GM21619 (cell line): ENCODE measurements around the gene MYZAP.

Source experiments
- ATAC-seq: cut with Tn5 transposase; IDR thresholded peaks from one replicate; pipeline ENCODE4 v1.9.1; 2021; ENCODE audit not compliant: unreplicated experiment

MYZAP gene

DNA sequence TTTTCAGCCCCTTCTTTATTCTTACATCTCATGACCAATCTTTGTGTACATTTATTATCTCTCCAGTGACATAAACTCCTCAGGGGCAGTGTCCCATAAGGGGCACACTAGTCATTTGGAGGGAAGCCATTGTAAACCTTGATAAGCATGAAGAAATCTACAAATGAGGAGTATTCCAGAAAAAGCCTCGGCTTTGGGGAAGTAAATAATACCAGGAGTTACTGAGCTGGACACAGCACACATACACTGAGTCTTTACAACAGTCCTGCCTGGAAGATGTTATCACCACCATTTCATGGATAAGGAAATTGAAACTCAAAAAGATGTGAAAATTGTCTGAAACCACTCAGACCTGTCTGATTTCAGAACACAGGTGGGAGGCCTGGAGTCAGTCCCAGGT is 99.4 kb downstream of the MYZAP start:
- no peak for ATAC-seq

DNA sequence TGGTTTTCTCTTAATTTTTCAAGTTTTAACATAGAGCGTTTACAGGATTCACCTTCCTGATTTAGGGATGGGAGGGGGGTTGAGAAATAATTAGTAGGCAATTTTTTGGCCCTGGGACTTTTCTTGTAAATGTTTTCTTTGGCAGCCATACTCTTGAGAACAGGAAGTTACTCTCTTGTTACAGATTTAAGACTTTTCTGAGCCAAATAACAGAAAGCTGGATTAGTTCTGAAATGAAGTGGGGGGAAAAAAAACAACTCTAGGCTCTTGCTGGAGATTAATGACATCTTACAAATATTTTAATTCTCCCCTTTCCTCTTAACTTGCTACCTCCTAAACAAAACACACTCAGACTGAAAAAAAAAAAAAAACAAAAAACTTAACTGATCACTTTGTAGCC is 101.0 kb downstream of the MYZAP start:
- ATAC-seq, result no peak

- ATAC-seq, result no peak
Measured at GRCh38 chr15:57694279-57694678, 102.6 kb downstream of the MYZAP start.

GRCh38 chr15:57696146-57696545 is 104.4 kb downstream of the MYZAP start:
- ATAC-seq, result no peak

DNA sequence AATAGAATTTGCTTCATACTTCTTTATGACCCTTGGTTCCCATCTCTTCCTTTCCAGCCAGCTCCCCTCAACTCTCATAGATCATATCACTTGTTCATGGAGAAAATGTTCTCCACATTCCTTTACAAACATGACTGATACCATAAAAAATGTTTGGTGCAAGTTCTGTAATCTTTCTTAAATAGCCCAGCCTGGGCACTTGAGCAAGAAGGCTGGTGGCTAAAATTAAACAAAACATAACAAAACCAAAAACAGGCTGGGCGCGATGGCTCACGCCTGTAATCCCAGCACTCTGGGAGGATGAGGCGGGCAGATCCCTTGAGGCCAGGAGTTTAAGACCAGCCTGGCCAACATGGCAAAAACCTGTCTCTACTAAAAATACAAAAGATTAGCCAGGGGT is 105.9 kb downstream of the MYZAP start:
- ATAC-seq, result no peak

DNA sequence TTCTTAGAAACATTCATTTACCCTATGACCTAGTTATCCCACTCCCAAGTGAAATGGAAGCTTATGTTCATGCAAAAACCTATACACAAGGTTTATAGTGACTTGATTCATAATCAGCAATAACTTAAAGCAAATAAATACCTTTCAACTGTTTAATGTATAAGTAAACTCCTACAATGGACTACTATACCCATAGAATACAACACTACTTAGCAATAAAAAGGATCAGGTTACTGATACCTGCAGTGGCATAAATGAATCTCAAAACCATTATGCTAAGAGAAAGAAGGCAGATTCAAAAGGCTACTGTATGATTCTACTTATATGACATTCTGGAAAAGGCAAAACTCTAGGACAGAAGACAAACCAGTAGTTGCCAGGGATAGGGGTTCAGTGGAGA is 106.5 kb downstream of the MYZAP start:
- no peak for ATAC-seq

GRCh38 chr15:57698991-57699390 is 107.3 kb downstream of the MYZAP start:
- ATAC-seq, result no peak

GRCh38 chr15:57703387-57703786 is 111.7 kb downstream of the MYZAP start:
- no peak for ATAC-seq

DNA sequence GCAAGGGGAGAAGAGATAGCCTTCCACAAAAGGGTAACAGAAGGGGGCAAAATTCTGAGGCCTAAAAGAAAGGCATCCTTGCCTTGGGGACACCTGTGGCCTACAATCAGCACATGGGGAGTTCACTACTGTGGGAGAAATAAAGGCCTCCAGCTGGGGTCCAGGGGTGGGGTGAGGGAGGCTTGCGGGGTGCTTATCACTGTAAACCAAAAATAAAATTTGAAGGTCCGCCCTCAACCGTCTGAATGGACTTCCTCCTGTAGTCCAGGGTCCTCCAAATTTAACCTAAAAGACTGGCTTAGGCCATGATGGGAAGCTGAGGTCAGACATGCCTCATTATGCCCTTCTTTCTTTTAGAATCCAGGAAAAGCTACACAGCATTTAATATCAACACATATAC is 112.7 kb downstream of the MYZAP start:
- ATAC-seq, result no peak

DNA sequence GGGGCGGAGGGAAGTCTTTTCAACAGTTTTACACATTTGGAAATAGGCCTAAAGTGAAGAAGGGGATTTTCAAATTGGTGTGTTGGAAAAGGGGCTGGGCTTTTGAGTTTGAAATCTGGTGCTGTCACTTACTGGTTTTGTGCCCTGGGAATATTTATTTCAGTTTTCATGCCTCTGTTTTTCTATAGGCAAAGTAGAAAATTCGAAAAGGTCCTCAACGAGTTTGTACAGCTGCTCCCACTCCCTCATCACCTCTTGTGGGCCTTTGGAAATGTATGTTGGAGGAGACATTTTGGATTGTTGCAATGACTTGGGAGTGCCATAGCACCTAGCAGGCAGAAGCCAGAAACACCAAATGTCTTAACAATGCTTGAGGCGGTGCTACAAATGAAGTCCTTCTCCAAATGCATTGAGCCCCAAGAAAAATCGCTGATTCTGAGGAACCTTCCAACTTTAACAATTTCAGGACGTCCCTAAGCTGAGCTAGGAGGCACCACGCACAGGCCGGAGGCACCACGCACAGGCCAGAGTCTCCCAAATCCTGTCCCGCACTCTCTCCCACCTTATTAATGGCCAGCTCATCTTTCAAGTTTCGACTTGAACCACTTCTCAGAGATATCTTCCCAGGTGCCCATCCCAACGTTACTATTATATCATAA is 114.2 kb downstream of the MYZAP start:
- no peak for ATAC-seq

GRCh38 chr15:57706405-57707209 is 114.9 kb downstream of the MYZAP start, which contains the start of gene POLR2M:
TSS of gene POLR2M (plus strand) at chr15:57706714. CDS start at chr15:57706843, 129 bp downstream.
- ATAC-seq, result peak; percentile 97

GRCh38 chr15:57708047-57708446 is 116.3 kb downstream of the MYZAP start:
- no peak for ATAC-seq

DNA sequence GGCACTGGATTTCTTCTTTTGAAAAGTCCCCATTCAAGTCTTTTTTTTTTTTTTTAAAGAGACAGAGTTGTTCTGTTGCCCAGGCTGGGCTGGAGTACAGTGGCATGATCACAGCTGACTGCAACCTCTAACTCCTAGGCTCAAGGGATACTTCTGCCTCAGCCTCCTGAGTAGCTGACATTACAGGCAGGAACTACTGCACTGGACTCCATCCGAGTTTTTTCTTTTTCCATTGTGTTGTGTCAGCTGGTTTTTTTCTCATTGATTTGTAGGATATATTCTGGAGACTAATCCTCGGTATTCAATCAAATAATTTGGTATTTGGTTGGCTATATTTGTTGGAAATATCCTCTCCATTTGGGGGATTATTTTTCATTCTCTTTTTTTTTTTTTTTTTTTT is 126.6 kb downstream of the MYZAP start:
- ATAC-seq, result no peak

GRCh38 chr15:57720867-57721266 is 129.2 kb downstream of the MYZAP start:
- ATAC-seq, result no peak

DNA sequence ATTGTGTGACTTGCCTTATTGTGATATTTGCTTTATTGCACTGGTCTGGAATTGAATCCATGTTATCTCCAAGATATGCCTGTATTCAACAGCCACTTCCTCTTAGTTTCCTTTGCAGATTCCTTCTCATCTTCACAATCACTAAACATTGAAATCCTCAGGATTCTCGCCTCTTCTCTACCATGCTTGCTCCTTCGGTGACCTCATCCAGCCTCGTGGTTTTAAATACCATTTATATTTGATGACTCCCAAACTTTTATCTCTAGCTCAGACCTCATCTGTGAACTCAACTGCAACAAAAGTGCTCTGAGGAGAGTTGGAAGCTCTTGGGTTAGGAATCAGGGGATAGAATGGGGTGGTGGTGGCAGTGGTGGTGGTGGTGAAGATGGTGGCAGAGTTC is 134.7 kb downstream of the MYZAP start:
- ATAC-seq, result no peak

DNA sequence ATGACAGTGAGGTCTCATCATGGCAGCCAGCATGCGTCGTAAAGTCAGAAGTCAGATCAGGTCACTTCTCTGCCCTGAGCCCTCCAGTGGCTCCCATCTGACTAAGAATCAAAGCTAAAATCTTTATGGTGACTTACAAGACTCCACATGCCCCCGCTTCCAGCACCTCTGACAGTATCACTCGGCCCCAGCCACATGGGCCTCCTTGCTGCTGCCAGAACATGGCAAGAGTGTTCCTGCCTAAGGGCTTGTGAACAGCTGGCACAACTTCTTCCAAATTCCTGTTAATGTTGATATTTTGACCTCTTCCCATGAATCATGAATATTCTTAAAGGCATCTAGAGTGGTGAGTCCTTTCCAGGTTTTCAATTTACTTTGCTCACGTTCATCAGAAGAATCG is 135.3 kb downstream of the MYZAP start:
- ATAC-seq, result no peak

DNA sequence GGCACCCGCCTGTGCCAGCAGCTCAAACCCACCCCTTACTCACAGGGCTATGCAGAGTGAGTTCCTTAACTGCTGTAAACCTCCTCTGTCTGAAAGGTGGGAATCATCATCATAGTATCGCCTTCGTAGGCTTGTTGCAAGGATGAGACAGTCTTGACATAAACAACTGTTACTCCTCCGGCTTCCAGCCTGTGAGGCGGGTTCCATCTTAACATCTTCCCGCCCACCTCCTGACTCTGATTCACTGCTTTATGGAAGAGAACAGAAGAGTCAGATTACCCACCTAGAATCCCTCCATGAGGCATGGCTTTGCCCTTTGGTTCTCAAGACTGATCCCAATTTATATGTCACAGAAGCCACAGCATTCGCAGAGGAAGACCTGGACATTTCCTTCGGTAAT is 136.7 kb downstream of the MYZAP start:
- no peak for ATAC-seq

GRCh38 chr15:57730876-57731275 is 139.2 kb downstream of the MYZAP start:
- no peak for ATAC-seq

- no peak for ATAC-seq
Measured at GRCh38 chr15:57731530-57732103, 139.9 kb downstream of the MYZAP start.

- no peak for ATAC-seq
Measured at GRCh38 chr15:57732526-57733331, 141.0 kb downstream of the MYZAP start.

DNA sequence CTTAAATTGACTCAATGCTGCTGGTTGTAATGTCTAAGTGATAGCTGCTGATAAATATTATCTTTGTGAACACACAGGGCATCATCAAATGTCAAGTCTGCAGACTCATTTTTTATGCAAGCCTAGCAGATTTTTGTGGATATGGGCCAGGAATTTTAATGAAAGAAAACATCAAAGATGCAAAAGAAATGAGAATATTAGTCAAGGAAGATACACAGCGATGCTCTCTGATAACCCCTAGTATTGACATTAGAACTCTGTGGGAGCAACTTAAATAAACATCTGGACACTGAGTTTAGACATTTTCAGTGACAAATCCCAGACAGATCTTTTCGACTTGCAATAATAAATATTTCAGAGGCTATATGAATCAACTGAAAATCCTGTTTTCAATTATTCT is 143.2 kb downstream of the MYZAP start:
- no peak for ATAC-seq
